GM18519 (cell line): ENCODE data around the gene BNIPL.

Experiments
- ATAC-seq: cut with Tn5 transposase; IDR thresholded peaks from one replicate; pipeline ENCODE4 v1.9.1; 2021; ENCODE audit warnings: mild to moderate bottlenecking, moderate library complexity; ENCODE audit not compliant: unreplicated experiment, low FRiP score

BNIPL gene

DNA sequence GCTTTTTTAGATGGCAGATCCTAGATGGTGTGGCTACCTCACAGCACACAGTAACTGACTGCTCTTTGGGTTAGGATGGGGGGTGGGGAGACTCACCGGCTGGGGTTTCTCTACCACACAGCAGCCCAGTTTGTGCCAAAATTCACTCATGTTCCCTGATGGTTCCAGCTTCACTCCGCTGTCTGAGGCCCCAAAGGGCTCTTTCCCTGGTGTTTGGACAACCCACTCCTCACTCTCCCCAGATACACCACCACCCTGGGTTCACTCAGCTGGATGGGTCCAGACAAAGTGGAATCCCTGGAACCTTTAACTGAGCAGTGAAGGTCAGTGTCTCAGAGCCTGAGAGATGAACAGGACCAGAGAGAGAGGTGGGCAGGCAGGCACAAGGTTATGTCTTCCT lies 19.2 kb downstream of the BNIPL start:
- ATAC-seq: no peak

- ATAC-seq: no peak
Measured at GRCh38 chr1:151056149-151056548, 19.8 kb downstream of the BNIPL start.

DNA sequence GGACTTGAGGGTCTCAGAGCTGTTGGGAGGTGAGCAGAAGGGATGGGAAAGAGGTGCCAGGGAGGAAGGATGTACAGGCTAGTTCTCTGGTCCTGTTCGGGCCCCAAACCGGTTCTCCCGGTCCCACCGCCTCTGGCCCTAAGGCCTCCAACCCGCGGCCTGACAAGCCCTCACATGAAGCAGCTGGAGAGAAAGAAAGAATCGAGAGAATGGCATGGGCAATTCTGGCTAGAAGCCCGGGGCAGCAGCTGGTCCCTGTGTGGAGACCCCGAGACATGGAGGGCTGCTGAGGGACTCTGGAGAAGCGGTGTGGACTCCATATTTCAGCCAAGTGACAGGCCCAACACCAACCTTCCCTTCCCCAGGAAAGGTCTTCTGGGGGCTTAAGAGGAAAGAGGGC lies 22.3 kb downstream of the BNIPL start:
- ATAC-seq: no peak

DNA sequence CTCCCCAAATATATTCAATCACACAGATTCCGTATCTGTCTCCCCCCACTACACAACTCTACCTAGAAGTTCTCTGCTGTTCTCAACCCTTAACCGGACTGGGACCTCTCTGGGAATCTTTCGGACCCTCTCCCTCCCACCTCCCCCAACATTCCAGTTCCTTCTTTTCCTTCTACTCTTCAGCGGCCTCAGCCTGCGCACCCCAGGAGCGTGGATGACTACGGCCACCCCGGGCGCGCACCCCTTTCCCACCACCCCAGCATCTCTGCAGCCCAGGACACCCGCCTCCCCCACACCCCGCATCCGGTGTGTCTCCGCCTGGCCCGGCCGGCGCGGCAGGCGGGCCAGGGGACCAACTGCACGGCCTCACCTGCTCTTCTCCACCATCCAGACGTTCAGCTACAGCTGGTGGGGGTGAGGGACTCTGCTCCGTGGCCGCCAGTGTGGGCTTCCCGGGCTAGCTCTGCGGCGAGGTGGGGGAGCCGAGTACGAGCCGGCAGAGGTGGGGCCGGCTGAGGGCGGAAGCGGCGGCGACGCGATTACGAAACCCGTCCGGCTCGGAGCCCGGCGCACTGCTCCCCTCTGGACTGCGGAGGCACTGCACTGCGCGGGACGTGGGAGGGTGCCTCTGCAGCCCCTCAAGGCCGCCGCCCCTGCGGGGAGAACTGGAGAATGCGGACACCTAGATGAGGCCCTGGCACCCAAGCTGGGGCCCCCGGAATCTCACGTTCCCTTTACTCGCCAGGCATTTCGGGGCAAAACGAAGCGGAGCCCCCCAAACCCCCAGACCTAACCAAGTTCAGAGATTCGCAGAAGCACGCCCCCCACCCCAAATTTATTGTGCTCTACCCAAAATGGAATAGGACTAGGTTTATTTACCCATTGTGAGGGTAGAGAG lies 23.0 kb downstream of the BNIPL start, which contains the start of gene CDC42SE1:
Gene CDC42SE1, minus strand, starts transcription at position 514 of the 898 bp plus-strand sequence. CDS start 3,892 bp downstream, outside the sequence.
- peak; percentile 67 for ATAC-seq

GRCh38 chr1:151060007-151060656 lies 23.7 kb downstream of the BNIPL start, which contains the start of gene MLLT11:
MLLT11 (plus strand) TSS chr1:151060397; CDS start chr1:151067225, 6,828 bp downstream.
- ATAC-seq: no peak

DNA sequence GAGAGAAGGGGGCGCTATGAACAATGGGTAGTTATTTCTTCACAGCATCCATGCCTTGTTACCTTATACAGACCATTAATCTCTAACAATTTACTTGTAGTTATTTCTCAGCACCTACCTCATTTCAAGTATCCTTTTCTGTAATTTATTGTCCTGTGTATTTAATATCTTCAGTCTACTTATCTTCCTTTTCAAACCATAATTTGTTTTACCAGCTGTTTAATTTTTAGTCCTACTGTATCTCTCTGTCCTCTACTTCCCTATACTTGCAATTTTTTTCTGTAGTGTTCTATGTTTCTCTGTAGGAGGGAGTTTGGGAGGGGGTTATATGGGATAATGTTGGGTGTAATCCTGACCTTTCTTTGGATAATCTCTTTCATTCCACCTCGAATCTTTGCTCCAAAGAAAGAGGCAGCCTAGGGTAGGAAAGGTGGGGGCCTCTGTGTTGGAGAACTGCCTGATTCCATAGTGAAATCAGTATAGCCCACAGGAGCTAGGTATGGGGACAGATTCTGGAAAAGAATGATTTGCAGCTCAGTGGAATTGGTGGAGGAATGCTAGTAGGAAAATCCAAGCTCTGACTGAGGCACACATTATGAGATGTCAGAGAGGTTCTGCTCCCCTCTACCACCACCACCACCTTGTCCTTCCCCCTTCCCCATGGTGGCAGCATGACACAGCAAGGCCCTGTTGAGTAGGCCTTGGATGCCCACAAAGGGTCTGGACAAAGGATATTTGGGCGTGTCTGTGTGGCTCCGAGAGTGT lies 24.5 kb downstream of the BNIPL start:
- no peak for ATAC-seq

GRCh38 chr1:151061704-151062103 lies 25.3 kb downstream of the BNIPL start:
- no peak for ATAC-seq

- no peak for ATAC-seq
Measured at GRCh38 chr1:151062741-151063371, 26.5 kb downstream of the BNIPL start.

- ATAC-seq: no peak
Measured at GRCh38 chr1:151065089-151065645, 28.8 kb downstream of the BNIPL start.

DNA sequence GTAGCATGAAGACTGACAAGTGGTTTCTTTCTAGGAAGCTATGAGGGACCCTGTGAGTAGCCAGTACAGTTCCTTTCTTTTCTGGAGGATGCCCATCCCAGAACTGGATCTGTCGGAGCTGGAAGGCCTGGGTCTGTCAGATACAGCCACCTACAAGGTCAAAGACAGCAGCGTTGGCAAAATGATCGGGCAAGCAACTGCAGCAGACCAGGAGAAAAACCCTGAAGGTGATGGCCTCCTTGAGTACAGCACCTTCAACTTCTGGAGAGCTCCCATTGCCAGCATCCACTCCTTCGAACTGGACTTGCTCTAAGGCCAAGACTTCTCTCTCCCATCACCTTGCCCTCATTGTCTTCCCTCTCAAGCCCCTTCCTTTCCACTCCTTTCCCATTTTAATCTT lies 30.8 kb downstream of the BNIPL start:
- no peak for ATAC-seq

DNA sequence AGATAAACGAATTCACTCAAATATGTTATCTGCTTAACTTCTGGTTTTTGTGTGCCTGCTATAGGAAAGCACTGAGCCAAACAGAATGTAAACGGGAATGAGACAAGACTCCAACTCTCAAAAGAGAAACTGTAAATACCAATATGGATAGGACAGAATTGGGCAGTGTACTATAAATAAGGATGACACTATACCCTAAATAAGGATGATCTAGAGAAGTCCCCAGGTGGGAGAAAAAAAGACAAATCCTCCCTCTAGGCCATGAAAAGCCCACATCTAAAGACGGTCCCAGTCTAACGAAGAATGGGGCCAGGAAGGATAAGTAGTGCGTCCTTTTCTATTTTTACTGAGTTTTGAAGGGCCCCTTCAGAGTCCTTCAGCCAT lies 32.7 kb downstream of the BNIPL start:
- ATAC-seq: no peak

- ATAC-seq: no peak
Measured at GRCh38 chr1:151070474-151071276, 34.3 kb downstream of the BNIPL start, which contains the start of gene GABPB2. GABPB2 (plus strand) TSS chr1:151070761; CDS start chr1:151088190, 17,429 bp downstream.

GRCh38 chr1:151072224-151072623 lies 35.8 kb downstream of the BNIPL start:
- no peak for ATAC-seq

DNA sequence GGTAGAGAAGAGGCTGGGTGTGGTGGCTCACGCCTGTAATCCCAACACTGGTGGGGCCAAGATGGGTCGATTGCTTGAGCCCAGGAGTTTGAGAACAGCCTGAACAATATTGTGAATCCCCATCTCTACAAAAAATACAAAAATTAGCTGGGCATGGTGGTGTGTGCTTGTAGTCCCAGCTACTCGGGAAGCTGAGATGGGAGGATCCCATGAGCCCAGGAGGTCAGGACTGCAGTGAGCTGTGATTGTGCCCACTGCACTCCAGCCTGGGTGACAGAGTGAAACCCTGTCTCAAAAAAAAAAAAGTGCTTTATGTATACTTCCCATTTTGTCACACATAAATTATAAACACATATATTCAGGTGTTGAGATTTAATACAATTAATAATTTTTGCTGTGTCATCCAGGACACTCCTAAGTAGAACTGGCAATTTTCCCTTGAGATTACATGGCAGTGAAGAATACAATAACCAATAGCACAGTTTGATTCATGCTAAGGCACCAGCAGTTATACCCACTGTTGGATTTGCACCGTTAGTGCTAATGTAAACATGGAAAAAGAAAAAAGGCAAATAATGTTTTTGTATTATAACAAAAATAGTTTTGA lies 49.7 kb downstream of the BNIPL start:
- no peak for ATAC-seq
